Spinal cord (tissue), 10 donors: Measurements from ENCODE around the gene ATF6. TPM values are rescaled to one million over a fixed set of nuclear protein-coding genes. Genes with fewer than 3 reads are reported as not detected.
A peak's percentile ranks its signal among the peaks of the same experiment; 100 is the strongest.

Experiments
- DNase-seq, 6 donors: peaks; one replicate each; pipeline versions ENCODE4 v3.0.0 to v3.0.0-alpha.2; 2013 to 2015; ENCODE audit warnings: low spot score in 6 of 6, low read depth in 4 of 6
- H3K27ac ChIP-seq: one replicate; pipeline ENCODE4 v1.5.1; 2013; ENCODE audit warnings: low read depth, low read length, control low read depth
- H3K27me3 ChIP-seq: one replicate; pipeline ENCODE4 v1.6.1; 2013; ENCODE audit warnings: low read length; ENCODE audit not compliant: control insufficient read depth, insufficient read depth
- H3K36me3 ChIP-seq: one replicate; pipeline ENCODE4 v1.6.1; 2013; ENCODE audit warnings: low read length; ENCODE audit not compliant: control insufficient read depth, insufficient read depth
- H3K4me1 ChIP-seq: one replicate; pipeline ENCODE4 v1.6.1; 2013; ENCODE audit warnings: low read length; ENCODE audit not compliant: control insufficient read depth, insufficient read depth
- H3K4me3 ChIP-seq: one replicate; pipeline ENCODE4 v1.5.1; 2013; ENCODE audit warnings: low read depth, low read length, control low read depth
- H3K9me3 ChIP-seq: one replicate; pipeline ENCODE4 v1.6.1; 2013; ENCODE audit warnings: low read length; ENCODE audit not compliant: control insufficient read depth, insufficient read depth
- WGBS: methylation state at CpG from one replicate; pipeline ENCODE4 v1.1.5; 2013; ENCODE audit warnings: missing lambda C conversion rate; ENCODE audit not compliant: insufficient coverage; 5-methylcytosine and 5-hydroxymethylcytosine counted together
- polyA plus RNA-seq, 2 donors: library from polyadenylated mRNA; unstranded; fragments of 120-200 nt; gene quantifications; one replicate each; pipeline ENCODE4 v1.2.1, GENCODE V29; 2013; ENCODE audit not compliant: insufficient read length in 2 of 2
- total RNA-seq, 2 donors: library from RNA; depleted of rRNA in 1 of 2; stranded (reverse); fragments of 120-200 nt in 1 of 2; fragments of >200 nt in 1 of 2; gene quantifications; one replicate each; pipeline versions ENCODE4 v1.2.3 to v1.2.4, GENCODE V29; 2013 to 2014
- donor health status: healthy.

The ATF6 gene
- total and polyA plus RNA-seq, 4 donors = 18.6 to 41.1 (median 24.5) TPM

- Histone ChIP-seq H3K36me3 (peaks cover 8% of the 10 kb centered on the region), H3K27me3 (no peaks in the 10 kb centered on the region), H3K9me3 (no peaks in the 10 kb centered on the region), H3K4me1 (peaks cover 3% of the 10 kb centered on the region), H3K4me3 (no peak overlapping the region), H3K27ac (peak overlapping the region; percentile 72)
- WGBS = 71% methylated on average over 3 of the region's 8 CpGs
- peak in 3 of 6 donors; percentile 10 to 57 (median 12) for DNase-seq
Observed at GRCh38 chr1:161962091-161962887, 196.2 kb downstream of the ATF6 start.

GRCh38 chr1:161966067-161966466, 199.9 kb downstream of the ATF6 start:
- peaks cover 5% of the 10 kb centered on the region for H3K36me3 ChIP-seq
- no peaks in the 10 kb centered on the region for H3K9me3 ChIP-seq
- H3K27me3 ChIP-seq = no peaks in the 10 kb centered on the region
- DNase-seq = no peak
- no peak overlapping the region for H3K4me3 ChIP-seq
- no peak overlapping the region for H3K27ac ChIP-seq
- 87% methylated on average over 4 of the region's 4 CpGs for WGBS
- peaks cover 14% of the 10 kb centered on the region for H3K4me1 ChIP-seq

GRCh38 chr1:161970036-161970435, 203.9 kb downstream of the ATF6 start:
- 90% methylated on average over 6 of the region's 6 CpGs for WGBS
- H3K36me3 ChIP-seq = peaks cover 4% of the 10 kb centered on the region
- peak overlapping the region; percentile 73 for H3K27ac ChIP-seq
- H3K27me3 ChIP-seq = no peaks in the 10 kb centered on the region
- no peaks in the 10 kb centered on the region for H3K9me3 ChIP-seq
- H3K4me1 ChIP-seq = peaks cover 35% of the 10 kb centered on the region
- H3K4me3 ChIP-seq = no peak overlapping the region
- no peak for DNase-seq

GRCh38 chr1:161970633-161971032, 204.5 kb downstream of the ATF6 start:
- no peaks in the 10 kb centered on the region for H3K9me3 ChIP-seq
- no CpG with 5 or more reads among the region's 3 CpGs for WGBS
- no peaks in the 10 kb centered on the region for H3K27me3 ChIP-seq
- H3K4me3 ChIP-seq = no peak overlapping the region
- DNase-seq = no peak
- H3K4me1 ChIP-seq = peaks cover 35% of the 10 kb centered on the region
- H3K36me3 ChIP-seq = peaks cover 4% of the 10 kb centered on the region
- peak overlapping the region; percentile 73 for H3K27ac ChIP-seq

GRCh38 chr1:161972828-161973227, 206.7 kb downstream of the ATF6 start:
- H3K4me3 ChIP-seq = no peak overlapping the region
- H3K27me3 ChIP-seq = no peaks in the 10 kb centered on the region
- peaks cover 4% of the 10 kb centered on the region for H3K36me3 ChIP-seq
- peaks cover 35% of the 10 kb centered on the region for H3K4me1 ChIP-seq
- H3K27ac ChIP-seq = peak overlapping the region; percentile 75
- no peaks in the 10 kb centered on the region for H3K9me3 ChIP-seq
- no peak for DNase-seq
- 88% methylated on average over 9 of the region's 9 CpGs for WGBS

GRCh38 chr1:161973924-161974845, 208.1 kb downstream of the ATF6 start:
- peaks cover 4% of the 10 kb centered on the region for H3K36me3 ChIP-seq
- no peaks in the 10 kb centered on the region for H3K27me3 ChIP-seq
- 69% methylated on average over 9 of the region's 9 CpGs for WGBS
- no peaks in the 10 kb centered on the region for H3K9me3 ChIP-seq
- peaks cover 32% of the 10 kb centered on the region for H3K4me1 ChIP-seq
- DNase-seq = no peak
- H3K27ac ChIP-seq = peak overlapping the region; percentile 58
- no peak overlapping the region for H3K4me3 ChIP-seq

- Histone ChIP-seq H3K9me3 (no peaks in the 10 kb centered on the region), H3K27me3 (no peaks in the 10 kb centered on the region), H3K4me3 (no peak overlapping the region), H3K36me3 (no peaks in the 10 kb centered on the region), H3K27ac (no peak overlapping the region), H3K4me1 (peaks cover 13% of the 10 kb centered on the region)
- 91% methylated on average over 28 of the region's 31 CpGs for WGBS
- no peak for DNase-seq
Observed at GRCh38 chr1:161978011-161978790, 212.1 kb downstream of the ATF6 start.

GRCh38 chr1:161981126-161981525, 215.0 kb downstream of the ATF6 start:
- DNase-seq = no peak
- Histone ChIP-seq H3K36me3 (no peaks in the 10 kb centered on the region), H3K9me3 (no peaks in the 10 kb centered on the region), H3K27ac (no peak overlapping the region), H3K27me3 (no peaks in the 10 kb centered on the region), H3K4me1 (peaks cover 8% of the 10 kb centered on the region), H3K4me3 (no peak overlapping the region)
- 96% methylated on average over 7 of the region's 8 CpGs for WGBS
